Embryonic facial prominence (tissue), 1 donor: Measurements from ENCODE around the gene PTPRN2.

Source experiments
- DNase-seq: peaks from one replicate; pipeline ENCODE4 v3.0.0-alpha.2; 2016; ENCODE audit errors: extremely low spot score

Gene PTPRN2

DNA sequence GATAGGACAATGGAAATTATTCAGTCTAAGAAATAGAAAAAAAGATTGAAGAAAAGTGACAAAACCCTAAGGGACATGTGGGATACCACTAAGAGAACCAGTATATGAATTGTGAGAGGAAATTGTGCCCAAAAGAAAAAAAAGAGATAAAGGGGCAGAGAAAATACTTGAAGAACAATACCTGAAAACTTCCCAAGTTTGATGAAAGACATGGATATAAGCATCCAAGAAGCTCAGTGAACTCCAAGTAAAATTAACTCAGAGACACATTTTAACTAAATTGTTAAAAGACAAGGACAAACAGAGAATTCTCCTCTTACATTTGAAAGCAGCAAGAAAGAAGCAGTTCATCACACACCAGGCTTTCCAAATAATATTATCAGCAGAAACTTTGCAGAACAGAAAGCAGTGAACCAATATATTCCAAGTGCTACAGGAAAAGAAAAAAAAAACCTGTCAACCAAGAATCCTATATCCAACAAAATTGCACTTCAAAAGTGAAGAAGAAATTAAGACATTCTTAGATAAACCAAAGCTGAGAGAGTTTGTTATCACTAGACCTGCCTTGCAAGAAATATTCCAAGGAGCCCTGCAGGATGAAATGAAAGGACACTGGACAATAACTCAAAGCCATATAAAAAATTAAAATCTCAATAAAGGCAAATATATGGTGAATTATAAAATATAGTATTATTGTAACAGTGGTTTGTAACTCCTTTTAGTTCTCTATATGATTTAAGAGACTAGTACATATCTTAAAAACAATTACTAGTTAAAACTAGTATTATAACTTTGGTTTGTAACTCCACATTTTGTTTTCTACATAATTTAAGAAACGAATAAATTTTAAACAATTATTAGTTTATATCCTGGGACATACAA lies 470.0 kb downstream of the PTPRN2 start:
- DNase-seq: no peak

DNA sequence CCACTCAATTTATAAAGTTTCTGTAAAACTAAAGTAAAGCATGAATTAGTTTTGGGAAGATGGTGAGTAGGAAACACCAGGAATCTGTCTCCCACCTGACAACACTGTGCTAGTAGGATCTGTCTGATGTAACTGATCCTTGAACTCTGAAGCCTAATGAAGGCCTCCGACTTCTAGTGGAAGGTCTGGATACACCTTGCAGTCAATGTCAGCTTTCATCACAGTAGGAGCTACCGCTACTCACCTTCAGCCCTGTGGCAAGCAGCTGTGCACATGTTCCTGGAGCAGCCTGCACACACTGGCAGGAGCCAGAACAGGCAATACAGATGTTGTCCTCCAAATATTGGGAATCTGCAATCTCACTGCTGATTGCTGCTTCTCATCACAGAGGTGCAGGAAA lies 471.4 kb downstream of the PTPRN2 start:
- no peak for DNase-seq

DNA sequence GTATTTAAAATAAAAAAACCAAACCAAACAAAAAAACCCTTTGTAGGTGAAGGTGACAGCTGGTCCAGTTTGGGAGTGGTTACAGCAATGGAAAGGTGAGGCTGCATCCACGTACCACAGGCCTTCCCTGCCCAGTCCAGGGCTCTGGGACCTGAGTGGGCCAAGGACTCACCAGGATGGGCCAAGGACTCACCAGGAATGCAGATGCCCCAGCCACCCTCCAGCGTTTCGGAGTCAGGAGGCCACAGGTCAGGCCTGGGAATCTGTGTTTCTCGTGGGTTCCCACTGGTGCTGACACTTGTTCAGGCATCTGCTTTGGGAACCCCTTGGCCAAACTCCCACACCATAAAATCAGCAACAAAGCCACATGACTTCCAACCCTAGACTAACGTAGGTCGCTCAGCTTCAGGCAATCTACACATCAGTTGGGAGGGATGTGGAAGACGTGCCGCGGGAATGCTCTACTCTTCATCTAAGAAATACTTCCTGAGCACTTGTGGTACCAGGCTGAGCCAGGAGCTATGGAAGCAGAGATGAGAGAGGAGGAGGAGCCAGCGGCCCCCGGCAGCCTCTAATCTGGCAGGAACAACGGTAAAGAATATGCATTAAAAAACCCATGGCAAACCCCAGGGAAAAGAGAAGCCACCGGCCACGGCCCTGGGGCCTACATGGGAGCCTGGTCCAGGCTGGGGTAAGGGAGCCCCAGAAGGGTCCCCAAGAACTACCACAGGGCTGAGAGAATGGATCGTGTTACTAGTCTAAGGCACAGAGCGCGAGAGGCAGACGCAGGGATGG lies 473.4 kb downstream of the PTPRN2 start:
- no peak for DNase-seq

DNA sequence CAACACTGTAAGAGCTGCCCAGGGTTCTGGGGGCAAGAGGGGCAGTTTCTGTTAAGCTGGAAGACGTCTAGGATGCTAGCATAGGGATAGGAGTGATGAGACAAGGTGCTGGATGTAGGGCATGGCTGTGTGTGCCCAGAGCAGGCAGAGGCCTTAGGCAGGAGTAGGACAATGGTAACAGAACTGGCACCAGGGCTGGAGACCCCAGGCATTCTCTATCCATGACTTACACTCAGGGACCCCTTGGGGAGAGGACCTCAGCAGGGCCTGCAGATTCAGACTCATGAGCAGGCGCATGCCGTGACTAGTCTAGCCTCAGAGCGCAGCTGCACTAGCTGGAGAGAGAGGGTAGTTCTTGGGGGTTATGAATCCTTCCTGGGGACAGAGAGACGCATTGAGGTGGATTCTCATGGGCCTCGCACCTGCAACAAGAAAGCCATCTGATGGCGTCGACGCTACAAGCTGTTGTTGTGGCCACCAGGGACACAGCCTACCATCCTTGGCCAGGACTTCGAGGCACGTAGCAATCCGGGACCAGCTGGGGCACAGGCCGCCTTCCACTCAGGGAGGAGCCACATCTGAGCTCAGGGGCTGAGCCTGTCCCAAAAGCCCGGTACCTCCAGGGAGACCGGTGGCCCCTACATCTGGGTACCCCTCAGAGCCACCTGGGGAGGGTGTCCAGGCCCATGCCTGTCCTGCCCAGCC lies 474.1 kb downstream of the PTPRN2 start:
- no peak for DNase-seq

DNA sequence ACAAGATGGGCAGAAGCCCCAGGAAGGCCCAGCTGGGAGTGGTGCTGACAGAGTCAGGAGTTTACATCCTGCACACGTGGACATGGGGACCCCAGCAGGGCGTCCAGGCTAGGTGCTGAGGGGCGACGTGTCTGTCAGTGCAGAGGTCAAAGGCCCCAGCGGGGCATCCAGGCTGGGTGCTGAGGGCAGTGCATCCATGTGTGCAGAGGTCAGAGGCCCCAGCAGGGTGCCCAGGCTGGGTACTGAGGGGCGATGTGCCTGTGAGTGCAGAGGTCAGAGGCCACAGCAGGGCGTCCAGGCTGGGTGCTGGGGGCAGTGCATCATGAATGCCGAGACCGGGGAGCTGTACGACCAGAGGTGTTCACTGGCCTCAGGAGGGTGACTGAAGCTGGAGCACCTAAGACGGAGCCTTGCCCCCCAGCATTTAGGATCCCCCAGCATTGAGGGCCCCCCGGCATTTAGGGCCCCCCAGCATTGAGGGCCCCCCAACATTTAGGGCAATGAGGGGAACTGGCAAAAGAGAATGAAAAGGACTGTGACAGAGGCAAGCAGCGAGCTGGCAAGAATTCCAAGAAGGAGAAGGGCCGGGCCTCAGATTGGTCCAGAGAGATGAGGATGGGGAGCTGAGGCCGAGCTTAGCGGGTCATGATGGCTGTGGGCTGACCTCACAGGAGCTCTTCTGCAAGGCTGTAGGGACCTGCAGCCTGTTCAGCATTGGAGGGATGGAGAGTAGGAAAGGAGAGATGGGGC lies 474.9 kb downstream of the PTPRN2 start:
- DNase-seq: no peak

DNA sequence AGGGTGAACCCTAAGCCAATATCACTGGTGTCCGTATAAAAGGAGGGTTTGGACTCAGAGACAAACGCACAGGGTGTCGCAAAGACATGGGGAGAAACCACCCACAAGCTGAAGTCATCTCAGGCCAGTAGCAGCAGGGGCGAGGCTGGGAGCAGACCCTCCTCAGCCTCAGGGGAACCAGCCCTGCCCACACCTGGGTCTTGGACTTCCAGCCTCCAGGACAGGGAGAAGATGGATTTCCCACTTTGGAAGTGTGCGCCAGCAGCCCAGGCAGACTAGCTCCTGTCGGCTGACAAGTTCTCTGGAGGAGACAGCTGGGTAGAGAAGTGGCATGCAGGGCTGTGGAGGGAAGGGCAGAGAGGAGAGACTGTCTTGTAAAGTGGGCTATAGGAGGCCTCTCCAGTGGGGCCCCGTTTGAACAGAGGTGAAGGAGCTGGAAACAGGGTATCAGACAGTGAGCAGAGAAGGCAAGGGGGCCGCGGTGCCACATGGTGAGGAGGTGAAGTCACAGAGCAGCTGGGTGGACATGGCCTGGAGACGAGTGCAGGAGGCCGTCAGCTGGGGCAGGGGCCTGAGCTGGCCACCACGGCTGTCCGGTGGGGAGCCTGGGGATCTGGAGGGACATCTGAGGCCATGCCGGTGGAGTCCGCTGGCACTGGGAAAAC lies 475.6 kb downstream of the PTPRN2 start:
- DNase-seq: no peak

DNA sequence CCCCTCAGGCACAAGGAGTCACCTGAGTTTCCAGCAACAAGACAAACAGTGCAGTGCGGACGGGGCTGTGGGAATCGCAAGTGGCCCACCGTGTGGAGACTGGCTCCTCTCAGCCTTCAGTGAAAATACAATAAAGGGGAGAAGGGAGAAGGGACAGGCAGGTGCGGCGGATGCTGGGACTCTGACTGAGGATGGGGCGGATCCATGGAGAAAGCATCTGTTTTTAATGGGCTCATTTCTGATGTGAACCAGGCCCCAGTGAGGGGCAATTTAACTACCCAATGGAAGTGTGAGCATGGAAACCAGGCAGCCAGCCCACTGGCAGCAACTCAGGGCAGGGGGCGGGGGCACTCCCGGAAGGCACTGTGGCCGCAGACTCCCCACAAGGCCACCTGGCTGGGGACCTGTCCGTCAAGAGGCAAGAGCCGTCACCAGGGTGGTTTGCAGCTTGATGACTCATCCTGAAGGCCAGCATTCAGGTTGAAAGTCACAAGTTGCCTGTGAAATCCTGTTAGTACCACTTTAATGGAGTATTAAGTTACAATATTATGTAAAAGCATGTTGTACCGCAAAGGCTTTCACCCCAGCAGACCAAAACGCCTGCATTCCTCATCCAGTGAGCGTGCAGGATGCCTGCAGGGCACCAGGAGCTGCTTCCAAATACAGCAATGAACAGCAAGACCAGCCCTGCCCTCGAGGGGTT lies 476.4 kb downstream of the PTPRN2 start:
- DNase-seq: no peak

DNA sequence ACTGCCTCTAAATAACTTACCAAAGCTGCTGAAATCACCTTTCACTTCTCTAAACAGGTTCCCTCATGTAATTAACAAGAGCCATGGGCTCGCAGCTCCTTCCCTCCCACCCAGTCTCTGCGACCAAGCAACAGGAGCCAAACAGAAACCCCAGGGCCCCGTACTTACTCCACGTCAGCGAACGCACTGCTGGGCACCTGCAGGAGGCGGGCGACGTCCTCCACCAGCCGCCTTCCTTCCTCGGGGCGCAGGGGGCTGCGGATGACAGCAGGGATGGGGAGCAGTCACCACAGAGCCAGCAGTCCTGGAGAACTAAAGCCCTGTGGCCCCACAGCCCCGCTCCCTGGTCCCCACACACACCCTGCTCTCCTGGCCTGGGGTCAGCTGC lies 477.0 kb downstream of the PTPRN2 start:
- DNase-seq: no peak

DNA sequence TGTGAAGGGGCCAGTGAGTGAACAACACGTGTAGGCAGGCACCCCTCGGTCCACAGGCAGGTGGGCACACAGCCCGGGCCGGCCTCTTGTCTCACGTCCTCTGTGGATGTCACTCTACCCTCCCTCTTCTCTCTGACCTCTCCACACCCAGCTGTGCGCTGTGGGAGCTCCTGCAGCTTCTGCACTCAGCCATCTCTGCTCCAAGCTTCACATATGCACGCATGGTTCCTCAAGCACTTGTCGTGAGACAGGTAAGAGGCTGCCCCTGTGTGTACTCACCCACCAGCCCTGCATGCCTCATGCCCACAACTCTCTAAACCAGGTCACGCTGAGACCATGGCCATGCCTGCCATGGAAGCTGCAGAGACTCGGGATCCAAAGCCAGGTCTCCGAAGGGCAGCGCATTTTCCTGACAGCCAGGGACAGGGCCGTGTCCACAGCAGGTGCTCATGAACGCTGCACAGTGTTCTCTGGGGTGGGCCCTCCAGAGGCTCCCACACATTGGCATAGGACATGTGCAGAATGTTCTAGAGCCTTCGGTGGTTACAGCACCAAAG lies 477.5 kb downstream of the PTPRN2 start:
- no peak for DNase-seq

DNA sequence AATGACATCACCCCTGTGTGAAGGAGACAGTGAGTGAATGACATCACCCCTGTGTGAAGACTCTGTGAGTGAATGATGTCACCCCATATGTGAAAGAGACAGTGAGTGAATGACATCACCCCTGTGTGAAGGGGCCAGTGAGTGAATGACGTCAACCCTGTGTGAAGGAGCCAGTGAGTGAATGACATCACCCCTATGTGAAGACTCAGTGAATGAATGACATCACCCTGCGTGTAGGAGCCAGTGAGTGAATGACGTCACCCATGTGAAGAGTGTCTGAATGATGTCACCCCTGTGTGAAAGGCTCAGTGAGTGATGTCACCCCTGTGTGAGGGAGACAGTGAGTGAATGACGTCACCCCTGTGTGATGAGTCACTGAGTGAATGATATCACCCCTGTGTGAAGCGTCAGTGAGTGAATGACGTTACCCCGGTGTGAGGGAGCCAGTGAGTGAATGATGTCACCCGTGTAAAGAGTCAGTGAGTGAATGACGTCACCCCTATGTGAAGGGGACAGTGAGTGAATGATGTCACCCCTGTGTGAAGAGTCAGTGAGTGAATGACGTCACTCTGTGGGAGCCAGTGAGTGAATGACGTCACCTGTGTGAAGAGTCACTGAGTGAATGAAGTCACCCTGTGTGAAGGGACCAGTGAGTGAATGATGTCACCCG lies 478.1 kb downstream of the PTPRN2 start:
- no peak for DNase-seq

DNA sequence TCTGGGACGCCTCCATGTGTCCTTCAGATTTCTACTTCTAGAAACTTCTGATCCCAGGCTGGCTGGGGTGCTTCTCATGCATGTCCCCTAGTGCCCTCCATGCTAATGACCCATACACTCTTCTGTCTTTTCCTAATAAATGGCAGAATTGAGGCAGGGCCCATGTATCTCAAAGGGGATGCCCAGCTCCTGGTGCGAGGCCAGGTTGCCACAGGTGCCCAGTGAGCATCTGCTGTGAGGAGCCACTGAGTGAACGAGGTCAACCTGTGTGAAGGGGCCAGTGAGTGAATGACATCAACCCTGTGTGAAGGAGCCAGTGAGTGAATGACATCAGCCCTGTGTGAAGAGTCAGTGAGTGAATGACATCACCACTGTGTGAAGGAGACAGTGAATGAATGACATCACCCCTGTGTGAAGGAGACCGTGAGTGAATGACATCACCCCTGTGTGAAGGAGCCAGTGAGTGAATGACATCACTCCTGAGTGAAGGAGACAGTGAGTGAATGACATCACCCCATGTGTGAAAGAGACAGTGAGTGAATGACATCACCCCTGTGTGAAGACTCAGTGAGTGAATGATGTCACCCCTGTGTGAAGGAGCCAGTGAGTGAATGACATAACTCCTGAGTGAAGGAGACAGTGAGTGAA lies 478.9 kb downstream of the PTPRN2 start:
- DNase-seq: no peak

DNA sequence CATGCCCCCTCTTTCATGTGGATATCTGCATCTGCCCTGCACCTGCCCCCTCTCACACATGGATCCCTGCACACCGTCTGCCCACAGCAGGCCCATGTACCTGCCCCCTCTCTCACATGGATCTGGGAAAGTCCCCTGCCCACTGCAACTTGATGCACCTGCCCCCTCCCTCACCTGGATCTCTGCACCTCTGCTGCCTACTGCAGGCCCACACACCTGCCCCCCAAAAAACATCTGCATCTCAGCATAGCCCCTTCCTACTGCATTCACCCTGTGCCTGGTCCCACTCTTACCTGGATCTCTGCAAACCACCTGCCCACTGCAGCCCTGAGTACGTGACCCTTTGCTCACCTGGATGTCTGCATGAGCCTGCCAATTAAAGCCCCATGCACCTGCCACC lies 479.8 kb downstream of the PTPRN2 start:
- no peak for DNase-seq

DNA sequence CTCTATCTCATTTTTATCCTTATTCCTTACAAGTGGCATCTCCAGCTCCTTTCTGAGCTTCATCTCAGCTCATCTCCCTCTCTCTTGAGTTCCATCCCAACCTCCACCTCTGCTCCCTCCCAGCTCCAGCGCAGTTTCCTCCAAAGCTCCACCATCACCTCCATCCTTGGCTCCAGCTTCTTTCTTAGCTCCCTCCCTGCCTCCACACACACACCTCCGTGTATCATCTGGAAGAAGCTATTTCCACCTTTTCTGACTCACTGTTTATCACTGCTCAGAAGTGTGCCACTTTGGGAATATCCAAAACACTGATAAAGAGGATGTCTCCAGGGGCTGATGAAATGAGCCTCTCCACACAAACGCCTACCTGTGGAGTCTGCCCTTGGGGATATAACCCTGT lies 481.4 kb downstream of the PTPRN2 start:
- DNase-seq: no peak

DNA sequence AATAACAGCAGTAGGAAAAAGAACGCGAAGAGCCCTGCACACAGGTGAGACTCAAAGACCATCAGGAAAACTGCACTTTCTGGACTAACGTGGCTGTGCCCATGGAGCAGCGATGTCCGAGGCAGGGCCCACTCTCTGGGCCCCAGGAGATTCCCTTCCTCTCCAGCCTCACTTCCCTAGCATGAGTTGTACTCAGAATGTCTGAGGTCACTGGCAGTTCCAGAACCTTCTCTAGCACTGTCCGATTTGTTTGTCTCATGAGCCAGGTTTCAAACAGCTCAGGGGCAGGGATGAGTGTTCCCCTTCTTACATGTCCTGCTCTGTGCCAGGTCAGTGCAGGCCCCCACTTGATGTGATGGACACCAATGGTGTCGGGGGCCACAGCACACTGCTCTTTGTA lies 484.2 kb downstream of the PTPRN2 start:
- DNase-seq: no peak

DNA sequence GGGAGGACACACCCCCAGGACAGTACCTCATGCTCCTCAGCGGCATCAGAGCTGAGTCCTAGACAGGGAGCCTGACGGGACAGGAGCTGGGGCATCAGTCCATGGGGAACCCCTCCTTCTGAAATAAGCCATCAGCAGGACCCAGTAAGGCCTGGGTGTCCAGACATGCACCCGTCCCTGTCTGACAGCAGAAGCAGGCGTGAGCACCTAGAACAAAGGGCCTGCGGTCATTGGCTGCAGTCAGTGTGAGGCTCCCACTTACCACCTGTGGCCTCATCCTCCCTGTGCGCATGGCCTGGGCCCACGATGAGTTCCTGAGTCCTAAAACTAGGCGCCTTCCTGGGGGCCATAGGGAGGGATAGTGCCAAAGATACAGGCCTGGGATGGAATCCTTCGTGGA lies 484.7 kb downstream of the PTPRN2 start:
- DNase-seq: no peak

DNA sequence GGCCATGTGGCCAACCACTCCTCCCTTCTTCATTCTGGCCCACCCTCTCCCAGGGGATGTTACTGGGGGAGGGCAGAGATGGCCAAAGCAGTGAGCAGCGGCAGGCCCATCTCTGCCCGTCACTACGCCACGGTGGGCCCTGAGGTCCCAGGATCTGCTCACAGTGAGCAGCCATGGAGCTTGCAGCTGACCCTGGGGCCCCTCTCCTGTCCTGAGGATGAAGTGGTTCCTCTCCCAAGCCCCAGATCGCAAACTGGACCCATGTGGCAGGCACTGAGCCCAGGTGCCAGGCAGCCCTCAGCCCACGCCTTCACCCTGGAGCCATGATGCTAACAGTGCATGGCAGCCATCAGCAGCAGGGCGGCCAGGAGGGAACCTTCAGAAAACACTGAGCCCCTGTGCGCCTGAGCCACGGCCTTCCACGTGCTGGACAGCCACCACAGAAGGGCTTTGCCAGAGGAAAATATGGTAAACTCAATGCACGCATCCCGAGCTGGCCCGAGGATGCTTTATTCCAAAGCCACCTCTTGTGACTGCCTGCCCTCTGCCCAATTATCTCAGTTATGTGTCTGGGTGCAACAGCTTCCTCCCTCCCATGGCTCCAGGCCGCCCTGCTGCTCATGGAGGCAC lies 485.7 kb downstream of the PTPRN2 start:
- no peak for DNase-seq

DNA sequence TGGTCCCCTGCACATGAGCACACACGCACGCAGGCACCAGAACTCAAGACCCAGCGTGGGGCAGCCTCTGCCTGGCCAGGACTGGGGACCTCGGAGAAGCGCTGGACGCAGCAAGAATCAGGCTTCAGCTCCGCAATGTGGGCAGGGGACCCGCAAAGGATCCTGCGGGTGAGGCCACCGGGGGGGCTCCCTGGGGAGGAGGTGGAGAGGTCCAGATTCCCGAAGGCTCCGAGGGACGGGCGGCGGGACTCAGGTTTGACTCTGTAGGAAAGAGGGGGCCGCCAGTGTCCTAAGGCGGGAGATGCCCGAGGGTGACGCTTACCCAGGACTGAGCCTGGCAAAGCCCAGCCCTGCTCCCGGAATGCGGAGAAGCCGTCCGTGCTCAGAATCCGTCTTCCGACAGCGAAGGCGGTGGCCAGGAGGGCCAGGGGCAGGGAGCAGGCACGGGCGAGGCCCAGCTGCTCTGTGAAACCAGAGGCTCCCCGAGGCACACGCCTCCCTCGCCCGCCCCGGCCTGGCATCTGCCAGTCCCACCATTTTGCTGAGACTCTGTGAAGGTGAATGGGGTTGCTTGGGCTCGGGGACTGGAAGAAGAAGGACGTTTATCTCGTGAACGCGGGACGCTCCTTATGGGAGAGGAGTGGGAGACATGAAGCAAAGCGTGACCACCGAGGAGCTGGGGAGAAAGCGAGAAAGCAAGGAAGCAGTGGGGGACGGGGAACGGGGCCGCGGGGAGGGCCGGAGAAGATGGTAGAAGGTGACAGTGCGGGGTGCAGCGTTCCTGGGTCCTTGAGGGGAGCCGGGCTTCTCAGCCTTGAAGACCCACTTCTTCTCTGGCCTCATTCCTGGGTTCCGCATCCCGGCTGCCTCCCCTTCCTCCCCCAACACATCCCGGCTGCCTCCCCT lies 489.2 kb downstream of the PTPRN2 start:
- no peak for DNase-seq
